Measurements from ENCODE around the gene FCN2. TPM values are rescaled to one million over a fixed set of nuclear protein-coding genes. Genes with fewer than 3 reads are reported as not detected.

The FCN2 gene
- total RNA-seq, 2 donors from 2014 or later = not detected

- H3K27ac ChIP-seq = no peak overlapping the region
- peaks cover 0 to 13% of the 10 kb centered on the region in 2 donors for H3K4me1 ChIP-seq
- H3K9me3 ChIP-seq = no peaks in the 10 kb centered on the region
- DNase-seq (ENCODE audit: low spot score) = no peak
- no peaks in the 10 kb centered on the region for H3K36me3 ChIP-seq
- no peaks in the 10 kb centered on the region for H3K27me3 ChIP-seq
- no peak overlapping the region for H3K4me3 ChIP-seq
- no peak for TF ChIP-seq CTCF (IDR thresholded peaks at IDR 0.05)
These were observed 18.8 kb upstream of the FCN2 start for GRCh38 chr9:134861595-134862334.

DNA sequence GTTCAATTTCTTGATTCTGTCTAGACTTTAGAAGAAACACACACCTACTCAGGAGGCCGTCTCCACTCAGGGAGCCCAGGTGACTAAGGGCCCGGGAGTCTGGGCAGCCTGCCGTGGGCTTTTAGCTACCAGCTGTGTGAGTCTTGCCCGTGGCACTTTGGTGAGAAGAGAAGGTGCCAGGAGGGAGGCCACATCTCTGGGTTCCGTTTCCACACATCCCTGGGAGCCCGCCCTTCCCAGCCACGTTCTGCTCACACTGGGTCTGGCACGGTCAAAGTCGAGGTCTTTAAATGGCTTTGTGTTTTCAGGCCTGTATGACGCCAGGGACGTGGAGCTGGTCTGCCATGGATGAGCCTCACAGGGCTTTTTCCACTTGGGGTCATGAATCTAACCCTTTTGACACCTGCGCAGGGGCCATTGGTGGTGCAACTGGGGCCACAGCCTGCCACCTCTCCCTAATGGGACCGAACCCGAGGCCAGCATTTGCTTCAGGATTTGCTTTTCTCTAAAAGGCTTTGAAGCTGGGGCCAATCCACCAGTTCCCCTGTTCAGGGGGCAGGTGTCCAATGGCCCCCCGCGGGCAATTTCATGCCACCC lies 17.2 kb upstream of the FCN2 start:
- no peak overlapping the region for H3K27ac ChIP-seq
- no peak for DNase-seq (ENCODE audit: low spot score)
- no peak for TF ChIP-seq CTCF (IDR thresholded peaks at IDR 0.05)
- no peaks in the 10 kb centered on the region for H3K27me3 ChIP-seq
- peaks cover 0 to 13% of the 10 kb centered on the region in 2 donors for H3K4me1 ChIP-seq
- H3K36me3 ChIP-seq = no peaks in the 10 kb centered on the region
- no peak overlapping the region for H3K4me3 ChIP-seq
- H3K9me3 ChIP-seq = no peaks in the 10 kb centered on the region

DNA sequence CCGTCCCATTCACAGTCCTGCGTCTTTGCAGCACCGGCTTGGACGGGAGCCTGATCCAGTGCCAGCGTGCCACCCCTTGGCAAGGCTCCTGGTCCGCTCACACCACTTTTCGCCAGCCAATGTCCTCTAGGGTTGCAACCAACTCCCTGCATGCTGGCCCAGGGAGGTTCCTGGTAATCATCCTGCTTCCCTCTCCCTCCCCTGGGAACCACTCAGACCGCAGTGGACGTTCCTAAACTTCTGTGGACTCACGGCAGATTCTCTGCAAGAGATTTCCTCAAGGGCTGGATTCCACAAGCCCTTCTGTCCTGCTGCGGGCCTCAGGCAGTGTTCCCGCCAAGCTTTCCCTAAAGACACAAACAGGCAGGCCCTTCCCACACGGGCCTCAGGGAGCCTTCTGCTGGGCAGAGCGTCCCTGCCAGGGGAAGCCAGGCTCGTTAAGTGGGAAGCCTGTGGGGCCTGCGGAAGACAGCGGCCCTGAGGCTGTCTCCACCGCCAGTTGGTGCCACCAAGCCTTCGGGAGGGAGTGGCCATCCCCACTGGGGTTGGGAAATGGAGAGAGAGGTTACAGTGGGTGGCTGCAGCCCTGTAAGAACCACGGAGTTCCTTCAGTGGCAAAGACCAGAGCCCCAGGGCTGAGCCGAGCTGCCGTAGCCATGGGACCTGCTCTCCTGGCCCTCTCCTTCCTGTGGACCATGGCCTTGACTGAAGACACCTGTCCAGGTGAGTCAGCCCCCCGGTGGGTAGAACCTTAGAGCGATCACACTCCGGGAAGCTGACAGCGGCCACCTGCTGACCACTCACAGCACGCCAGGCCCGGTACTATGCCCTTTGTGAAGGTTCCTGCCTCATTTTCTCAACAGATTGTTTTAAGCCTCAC lies 16.4 kb upstream of the FCN2 start:
- Histone ChIP-seq H3K27me3 (no peaks in the 10 kb centered on the region), H3K36me3 (no peaks in the 10 kb centered on the region), H3K4me1 (peaks cover 0 to 13% of the 10 kb centered on the region in 2 donors), H3K9me3 (no peaks in the 10 kb centered on the region), H3K4me3 (no peak overlapping the region), H3K27ac (no peak overlapping the region)
- no peak for DNase-seq (ENCODE audit: low spot score)
- no peak for TF ChIP-seq CTCF (IDR thresholded peaks at IDR 0.05)

DNA sequence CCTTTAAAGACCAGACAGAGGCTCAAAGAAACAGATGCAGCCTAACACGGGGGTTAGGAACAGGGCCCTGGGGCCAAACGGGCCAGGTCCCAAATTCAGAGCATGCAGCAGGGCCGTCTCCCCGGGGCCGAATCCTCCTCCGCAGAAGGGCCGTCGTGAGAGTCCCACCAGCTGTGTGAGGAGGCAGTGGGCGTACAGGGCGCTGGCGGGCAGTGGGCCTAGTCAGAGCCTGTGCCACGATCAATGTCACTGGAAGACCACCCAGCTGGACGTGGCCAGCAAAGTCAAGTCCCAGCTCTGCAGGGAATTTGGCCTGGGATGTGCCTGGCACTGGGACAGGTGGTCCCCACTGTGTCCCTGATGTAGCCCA lies 15.8 kb upstream of the FCN2 start:
- Histone ChIP-seq H3K27me3 (no peaks in the 10 kb centered on the region), H3K36me3 (no peaks in the 10 kb centered on the region), H3K9me3 (no peaks in the 10 kb centered on the region), H3K4me3 (no peak overlapping the region), H3K27ac (no peak overlapping the region), H3K4me1 (peaks cover 0 to 13% of the 10 kb centered on the region in 2 donors)
- no peak for TF ChIP-seq CTCF (IDR thresholded peaks at IDR 0.05)
- no peak for DNase-seq (ENCODE audit: low spot score)

GRCh38 chr9:134867917-134868750 lies 12.5 kb upstream of the FCN2 start:
- H3K4me1 ChIP-seq = peaks cover 0 to 25% of the 10 kb centered on the region in 2 donors
- H3K9me3 ChIP-seq = no peaks in the 10 kb centered on the region
- no peak for TF ChIP-seq CTCF (IDR thresholded peaks at IDR 0.05)
- DNase-seq (ENCODE audit: low spot score) = no peak
- no peak overlapping the region for H3K27ac ChIP-seq
- no peaks in the 10 kb centered on the region for H3K27me3 ChIP-seq
- H3K4me3 ChIP-seq = no peak overlapping the region
- H3K36me3 ChIP-seq = no peaks in the 10 kb centered on the region

Measured in right atrium auricular region (tissue), 2 donors.